GM19452 (cell line): ENCODE data around the gene SMLR1.

Experiments used
- ATAC-seq: cut with Tn5 transposase; IDR thresholded peaks from one replicate; pipeline ENCODE4 v1.9.1; 2021; ENCODE audit not compliant: unreplicated experiment

Gene SMLR1

DNA sequence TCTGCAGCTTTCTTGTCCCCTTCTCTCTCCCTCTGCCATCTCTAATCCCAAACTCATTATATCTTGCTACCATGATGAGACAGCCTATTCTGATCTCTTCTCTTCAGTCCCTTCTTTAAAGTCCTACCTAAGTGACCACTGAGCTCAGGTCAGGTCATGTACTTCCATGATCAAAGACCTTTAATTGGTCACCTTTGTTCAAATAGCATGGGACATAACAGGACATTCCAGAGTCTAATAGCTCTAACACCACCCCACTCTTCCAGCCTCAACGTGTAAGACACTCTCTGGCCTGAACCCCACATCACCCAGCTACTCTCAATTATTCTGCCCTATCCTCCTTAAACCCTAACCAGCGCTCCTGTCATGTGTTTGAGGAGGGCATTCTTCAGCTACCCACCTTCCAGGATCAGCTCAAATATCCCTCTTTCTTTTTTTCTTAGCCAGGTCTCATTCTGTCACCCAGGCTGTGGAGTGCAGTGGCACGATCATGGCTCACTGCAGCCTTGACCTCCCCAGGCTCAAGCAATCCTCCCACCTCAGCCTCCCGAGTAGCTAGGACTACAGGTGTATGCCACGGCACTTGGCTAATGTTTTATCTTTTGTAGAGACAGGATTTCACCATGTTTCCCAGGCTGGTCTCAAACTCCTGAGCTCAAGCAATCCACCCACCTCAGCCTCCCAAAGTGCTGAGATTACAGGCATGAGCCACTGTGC lies 2.1 kb upstream of the SMLR1 start:
- no peak for ATAC-seq

GRCh38 chr6:130825772-130826441 lies 1.3 kb upstream of the SMLR1 start:
- ATAC-seq, result no peak

DNA sequence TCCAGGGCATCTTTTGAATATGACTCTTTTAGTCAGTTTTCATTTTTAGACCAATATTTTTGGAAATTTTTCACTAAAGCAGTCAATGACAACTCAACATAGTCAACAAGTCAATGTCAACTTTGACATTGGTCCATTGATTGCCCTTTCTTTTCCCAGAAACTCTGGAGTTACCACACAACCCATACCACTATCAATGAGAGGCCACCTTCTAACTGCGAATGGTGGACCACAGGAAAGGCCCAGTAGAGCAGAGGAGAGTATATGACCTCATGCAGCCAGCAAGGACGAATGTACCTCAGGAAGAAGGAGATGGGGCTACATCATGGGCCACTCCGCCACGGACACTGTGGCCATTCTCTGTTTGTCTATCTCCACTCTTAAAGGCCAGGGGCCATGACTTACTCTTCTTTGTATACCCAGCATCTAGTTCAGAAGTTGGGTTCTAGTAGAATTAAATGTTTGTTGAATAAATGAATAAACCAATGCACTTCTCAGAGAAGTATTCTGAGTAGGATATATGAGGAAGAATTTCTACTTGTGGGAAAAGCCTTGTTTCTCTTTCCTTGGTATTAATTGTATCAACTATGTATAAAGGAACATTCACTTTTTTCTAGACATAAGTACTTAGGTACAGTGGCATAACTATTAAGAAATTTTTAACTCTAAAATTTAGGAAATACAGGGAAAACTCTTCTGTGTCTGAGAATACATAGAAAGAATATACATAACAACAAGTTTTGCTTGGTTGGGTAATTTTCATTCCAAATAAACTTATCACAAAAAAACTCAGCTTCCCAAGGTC lies 562 bp upstream of the SMLR1 start:
- ATAC-seq, result no peak

DNA sequence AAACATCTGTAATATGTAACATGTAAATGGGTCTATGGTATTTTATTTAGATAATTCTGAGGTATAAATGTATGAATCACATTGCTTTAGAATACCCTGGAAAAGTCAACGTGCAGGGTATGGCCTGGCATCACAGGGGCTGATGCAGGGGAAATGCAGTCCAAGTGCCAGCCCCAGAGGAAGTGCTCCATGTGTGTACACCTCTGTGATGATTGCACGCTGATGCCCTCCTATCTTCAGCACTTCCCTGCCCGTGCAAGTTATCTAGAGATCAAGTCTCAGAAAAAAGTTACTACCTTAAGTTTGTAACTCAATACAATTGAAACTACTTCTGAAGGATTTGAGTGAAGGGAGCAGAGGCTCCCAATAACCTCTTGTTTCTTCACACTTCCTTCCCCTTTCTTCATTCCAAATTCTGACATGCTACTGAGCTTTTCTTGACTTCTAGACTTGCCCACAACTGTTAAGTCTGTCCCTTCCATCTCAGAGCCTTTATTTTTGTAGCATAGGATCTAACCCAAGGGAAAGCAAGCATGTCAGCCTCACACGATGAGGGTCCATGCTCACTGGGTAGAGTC lies 2.2 kb downstream of the SMLR1 start:
- no peak for ATAC-seq

DNA sequence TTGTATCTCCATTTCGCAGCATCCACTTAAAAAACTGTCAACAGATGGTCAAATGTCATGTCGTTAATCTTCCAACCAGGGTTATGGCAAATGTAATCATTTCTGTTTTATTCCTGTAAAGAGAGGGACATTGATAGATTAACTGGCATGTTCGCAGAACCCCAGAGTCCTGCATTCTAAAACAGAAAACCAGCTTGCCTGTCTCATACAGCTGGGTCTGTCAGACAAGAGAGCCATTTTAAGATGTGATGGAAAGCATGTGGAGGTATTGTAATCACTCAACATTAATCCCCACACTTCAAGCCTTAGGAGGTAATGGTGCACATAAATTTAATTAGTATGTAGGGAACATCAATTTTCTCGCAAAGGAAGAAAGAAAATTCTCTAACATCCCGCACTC lies 4.4 kb downstream of the SMLR1 start:
- ATAC-seq, result no peak

- ATAC-seq, result no peak
Measured at GRCh38 chr6:130833569-130833968, 6.4 kb downstream of the SMLR1 start.

GRCh38 chr6:130834482-130835251 lies 7.5 kb downstream of the SMLR1 start:
- ATAC-seq, result no peak

DNA sequence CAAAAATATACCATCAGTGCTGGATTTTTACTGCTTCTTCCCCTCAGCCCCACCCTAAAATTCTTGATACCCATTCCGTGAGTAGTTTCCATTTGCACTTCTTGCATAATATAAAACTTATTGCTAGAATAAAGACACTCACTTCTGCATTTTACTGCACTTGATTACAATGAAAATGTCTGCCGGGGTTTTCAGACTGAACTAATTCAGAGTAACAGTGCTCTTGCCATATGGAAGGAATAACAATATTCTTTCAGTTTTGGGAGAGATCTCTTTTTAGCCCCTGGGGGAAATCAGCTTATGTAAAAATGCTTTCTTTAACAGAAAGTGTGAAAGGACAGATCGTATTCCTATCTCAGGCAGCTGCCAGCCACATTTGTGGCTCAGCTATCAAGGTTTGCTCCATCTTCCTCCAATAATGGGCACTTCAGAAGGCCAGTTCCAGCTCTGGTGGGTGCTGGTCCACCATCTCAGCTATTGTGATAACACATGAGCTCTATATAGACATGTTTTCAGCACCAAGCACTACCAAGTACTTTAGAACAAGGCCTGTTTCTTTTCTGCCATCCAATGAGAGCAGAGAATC lies 8.9 kb downstream of the SMLR1 start:
- no peak for ATAC-seq

- no peak for ATAC-seq
Measured at GRCh38 chr6:130837067-130837466, 9.9 kb downstream of the SMLR1 start.

- no peak for ATAC-seq
Measured at GRCh38 chr6:130838250-130838860, 11.1 kb downstream of the SMLR1 start.

DNA sequence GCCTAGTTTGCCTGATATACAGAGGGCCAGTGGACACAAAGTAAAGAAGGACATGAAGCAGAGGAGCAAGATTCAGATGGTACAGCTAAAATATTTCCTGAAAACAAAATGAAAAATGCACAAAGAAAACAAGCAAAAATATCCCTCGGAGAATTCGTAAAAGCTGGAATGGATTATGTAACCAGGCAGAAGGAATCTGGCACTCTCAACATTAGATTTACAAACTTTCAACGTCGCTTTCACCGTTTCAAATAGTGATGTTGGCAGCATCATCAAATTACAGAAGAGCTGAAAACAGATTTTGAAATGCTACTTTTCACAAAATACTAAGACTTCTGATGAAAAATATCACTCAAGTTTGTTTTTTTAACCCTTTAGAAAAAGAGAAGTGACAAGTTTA lies 11.7 kb downstream of the SMLR1 start:
- no peak for ATAC-seq

GRCh38 chr6:130839379-130839778 lies 12.2 kb downstream of the SMLR1 start:
- no peak for ATAC-seq

DNA sequence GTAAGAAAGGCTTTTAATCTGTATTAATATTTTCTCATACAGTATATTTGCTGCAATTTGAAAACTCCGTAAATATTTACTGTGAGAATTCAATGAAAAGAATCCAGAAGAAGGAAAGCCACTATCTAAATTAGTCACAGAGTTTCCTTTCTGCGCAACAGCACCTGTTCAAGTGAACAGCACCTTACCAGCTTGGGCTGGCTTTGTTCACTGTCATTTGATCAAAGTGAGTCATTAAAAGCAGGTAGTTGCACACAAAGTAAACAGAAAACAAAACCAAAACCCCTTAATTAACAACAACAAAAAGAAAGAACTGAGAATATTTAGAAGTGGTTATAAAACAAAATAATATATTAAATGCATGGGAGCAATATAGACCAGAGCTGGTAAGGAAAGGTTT lies 12.8 kb downstream of the SMLR1 start:
- ATAC-seq, result no peak

- ATAC-seq, result no peak
Measured at GRCh38 chr6:130841128-130841728, 14.0 kb downstream of the SMLR1 start.

- ATAC-seq, result no peak
Measured at GRCh38 chr6:130843575-130844320, 16.5 kb downstream of the SMLR1 start.

- ATAC-seq, result no peak
Measured at GRCh38 chr6:130846501-130846900, 19.3 kb downstream of the SMLR1 start.

- ATAC-seq, result no peak
Measured at GRCh38 chr6:130847001-130847910, 20.1 kb downstream of the SMLR1 start.

DNA sequence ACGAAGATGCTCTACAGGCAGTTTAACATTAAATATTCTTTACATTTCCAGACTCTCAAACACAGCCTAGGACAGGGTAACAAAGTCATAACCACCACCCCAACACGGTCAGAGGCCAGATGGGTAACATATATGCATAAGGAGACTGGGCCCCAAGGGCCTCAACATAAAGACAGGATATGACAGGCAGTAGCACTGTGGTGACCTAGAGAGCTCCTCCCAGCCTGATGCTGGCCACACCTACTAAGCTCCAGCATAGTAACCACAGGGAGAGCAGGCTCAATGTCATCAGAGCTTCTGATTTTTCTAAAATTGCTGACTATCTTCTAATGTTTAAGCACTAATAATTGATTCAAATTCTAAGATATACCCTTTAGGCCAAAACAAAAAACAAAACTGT lies 21.7 kb downstream of the SMLR1 start:
- ATAC-seq, result peak; percentile 92
